ENCODE results near the gene SLC22A23.

- TF ChIP-seq EZH2 (optimal IDR thresholded peaks at IDR 0.05; ENCODE audit: low read depth, low read length) (no peak), CTCF (IDR thresholded peaks at IDR 0.05; ENCODE audit: low read length) (no peak), EZH2phosphoT487 (IDR thresholded peaks at IDR 0.05; ENCODE audit: low read length) (no peak)
These were observed 109.6 kb downstream of the SLC22A23 start for GRCh38 chr6:3347247-3347646.

Measured in MM.1S (cell line).